ENCODE results near the gene NKTR. TPM values are rescaled to one million over a fixed set of nuclear protein-coding genes. Genes with fewer than 3 reads are reported as not detected.
"Not testable (repeated sequence)": the region's sequence is repeated elsewhere in the genome, so short reads cannot be mapped to it uniquely, and the experiment has no call there.

The NKTR gene
- polyA plus RNA-seq, 1 donor (not counting 4 experiments of a cell fraction or from before 2014, with no cell fraction given): 38.6 TPM

- H3K9me3 ChIP-seq (ENCODE audit: control insufficient read depth, low read depth, low read length): no peaks in the 10 kb centered on the region
- H3K27me3 ChIP-seq (ENCODE audit: control insufficient read depth, extremely low read depth, insufficient read depth, low read length): no peaks in the 10 kb centered on the region
- H2AFZ ChIP-seq (ENCODE audit: control insufficient read depth, low read length): no peak overlapping the region
- H3K4me3 ChIP-seq (ENCODE audit: control insufficient read depth in 2 of 3, extremely low read depth in 1 of 3, insufficient read depth in 2 of 3, low read depth in 1 of 3, low read length in 3 of 3): no peak overlapping the region
- H3K79me2 ChIP-seq (ENCODE audit: control insufficient read depth, insufficient read depth, low read length): no peaks in the 10 kb centered on the region
- peaks cover 28 to 30% of the 10 kb centered on the region in 2 experiments for H3K36me3 ChIP-seq (ENCODE audit: control insufficient read depth in 2 of 2, extremely low read depth in 1 of 2, insufficient read depth in 2 of 2, low read length in 2 of 2)
- no peak for TF ChIP-seq EZH2 (IDR thresholded peaks at IDR 0.05; ENCODE audit: low read length)
- no peaks in the 10 kb centered on the region for H3K9me1 ChIP-seq (ENCODE audit: control insufficient read depth, extremely low read depth, insufficient read depth, low read length)
- DNase-seq (ENCODE audit: low read depth, low spot score) (no peak), FAIRE-seq (no peak)
- dilution Hi-C loops (cut with MboI; ENCODE audit: extremely low pct_ligation_motif_present, low sequenced_read_pairs): no loop called here
- no peaks in the 10 kb centered on the region for H3K4me1 ChIP-seq (ENCODE audit: control insufficient read depth, extremely low read depth, insufficient read depth, low read length)
- H3K27ac ChIP-seq (ENCODE audit: control insufficient read depth, insufficient read depth, low read length): no peak overlapping the region
- H4K20me1 ChIP-seq (ENCODE audit: control insufficient read depth, extremely low read depth, insufficient read depth, low read length): no peaks in the 10 kb centered on the region
- no peak overlapping the region for H3K4me2 ChIP-seq (ENCODE audit: control insufficient read depth, extremely low read depth, insufficient read depth, low read depth, low read length)
- no peak overlapping the region for H3K9ac ChIP-seq (ENCODE audit: control insufficient read depth, extremely low read depth, insufficient read depth, low read length)
Observed at GRCh38 chr3:42556089-42556632, 44.3 kb upstream of the NKTR start.

- DNase-seq (ENCODE audit: low read depth, low spot score); H3K4me1 ChIP-seq (ENCODE audit: control insufficient read depth, extremely low read depth, insufficient read depth, low read length); H3K9me1 ChIP-seq (ENCODE audit: control insufficient read depth, extremely low read depth, insufficient read depth, low read length); H2AFZ ChIP-seq (ENCODE audit: control insufficient read depth, low read length); H3K4me2 ChIP-seq (ENCODE audit: control insufficient read depth, extremely low read depth, insufficient read depth, low read depth, low read length); H3K4me3 ChIP-seq (ENCODE audit: control insufficient read depth in 2 of 3, extremely low read depth in 1 of 3, insufficient read depth in 2 of 3, low read depth in 1 of 3, low read length in 3 of 3); H3K27ac ChIP-seq (ENCODE audit: control insufficient read depth, insufficient read depth, low read length); dilution Hi-C loops (cut with MboI; ENCODE audit: extremely low pct_ligation_motif_present, low sequenced_read_pairs); H4K20me1 ChIP-seq (ENCODE audit: control insufficient read depth, extremely low read depth, insufficient read depth, low read length); H3K9ac ChIP-seq (ENCODE audit: control insufficient read depth, extremely low read depth, insufficient read depth, low read length); FAIRE-seq; H3K79me2 ChIP-seq (ENCODE audit: control insufficient read depth, insufficient read depth, low read length); H3K9me3 ChIP-seq (ENCODE audit: control insufficient read depth, low read depth, low read length); H3K27me3 ChIP-seq (ENCODE audit: control insufficient read depth, extremely low read depth, insufficient read depth, low read length): not testable (repeated sequence)
- H3K36me3 ChIP-seq (ENCODE audit: control insufficient read depth in 2 of 2, extremely low read depth in 1 of 2, insufficient read depth in 2 of 2, low read length in 2 of 2): peaks cover 30 to 32% of the 10 kb centered on the region in 2 experiments
Observed at GRCh38 chr3:42556817-42557216, 43.7 kb upstream of the NKTR start.

- no peak overlapping the region for H3K4me3 ChIP-seq (ENCODE audit: control insufficient read depth in 2 of 3, extremely low read depth in 1 of 3, insufficient read depth in 2 of 3, low read depth in 1 of 3, low read length in 3 of 3)
- no peak overlapping the region for H3K27ac ChIP-seq (ENCODE audit: control insufficient read depth, insufficient read depth, low read length)
- H3K36me3 ChIP-seq (ENCODE audit: control insufficient read depth in 2 of 2, extremely low read depth in 1 of 2, insufficient read depth in 2 of 2, low read length in 2 of 2): peaks cover 28 to 32% of the 10 kb centered on the region in 2 experiments
- TF ChIP-seq EZH2 (IDR thresholded peaks at IDR 0.05; ENCODE audit: low read length) (no peak), CTCF (optimal IDR thresholded peaks at IDR 0.05 in 1 of 3, IDR thresholded peaks at IDR 0.05 in 1 of 3, conservative IDR thresholded peaks at IDR 0.05 in 1 of 3; ENCODE audit: extremely low read depth in 1 of 3, insufficient read depth in 2 of 3, low read length in 3 of 3) (no peak)
- no peaks in the 10 kb centered on the region for H3K27me3 ChIP-seq (ENCODE audit: control insufficient read depth, extremely low read depth, insufficient read depth, low read length)
- no peaks in the 10 kb centered on the region for H3K9me3 ChIP-seq (ENCODE audit: control insufficient read depth, low read depth, low read length)
- no peaks in the 10 kb centered on the region for H3K4me1 ChIP-seq (ENCODE audit: control insufficient read depth, extremely low read depth, insufficient read depth, low read length)
- no peaks in the 10 kb centered on the region for H3K79me2 ChIP-seq (ENCODE audit: control insufficient read depth, insufficient read depth, low read length)
- H3K9ac ChIP-seq (ENCODE audit: control insufficient read depth, extremely low read depth, insufficient read depth, low read length): no peak overlapping the region
- H3K9me1 ChIP-seq (ENCODE audit: control insufficient read depth, extremely low read depth, insufficient read depth, low read length): no peaks in the 10 kb centered on the region
- no peak for FAIRE-seq
- no peak overlapping the region for H3K4me2 ChIP-seq (ENCODE audit: control insufficient read depth, extremely low read depth, insufficient read depth, low read depth, low read length)
- H2AFZ ChIP-seq (ENCODE audit: control insufficient read depth, low read length): no peak overlapping the region
- DNase-seq (ENCODE audit: low read depth, low spot score): no peak
- H4K20me1 ChIP-seq (ENCODE audit: control insufficient read depth, extremely low read depth, insufficient read depth, low read length): no peaks in the 10 kb centered on the region
- dilution Hi-C loops (cut with MboI; ENCODE audit: extremely low pct_ligation_motif_present, low sequenced_read_pairs): no loop called here
Observed at GRCh38 chr3:42557854-42558253, 42.6 kb upstream of the NKTR start.

All from keratinocyte (primary cell).